Naive thymus-derived CD4-positive, alpha-beta T cell (primary cell): ENCODE measurements around the gene TBCD. TPM values are rescaled to one million over a fixed set of nuclear protein-coding genes. Genes with fewer than 3 reads are reported as not detected.

ENCODE experiments used
- ATAC-seq: fragments of 150-1000 bp; cut with Tn5 transposase; 2 replicates; pipeline ENCODE4 v1.10.0; 2021; ENCODE audit warnings: mild to moderate bottlenecking, moderate library complexity
- CTCF ChIA-PET: fragments of 350-600 bp; sonication (Branson Sonifier 250); formaldehyde crosslinking; loops from one replicate; lab custom pipeline; 2021; ENCODE audit warnings: antibody characterized with exemption; lab: Charles Lee
- POLR2A ChIA-PET: fragments of 350-600 bp; sonication (Branson Sonifier 250); formaldehyde crosslinking; loops from one replicate; lab custom pipeline; 2021; ENCODE audit warnings: antibody characterized with exemption, inconsistent platforms; lab: Charles Lee
- DNase-seq, 9 donors: peaks; one replicate each; pipeline versions ENCODE4 v3.0.0 to v3.0.0-alpha.2; 2020 to 2022; ENCODE audit warnings: mixed read lengths in 1 of 9
- H3K27ac ChIP-seq: one replicate; pipeline ENCODE4 v1.7.0; 2013; ENCODE audit warnings: mild to moderate bottlenecking, low read depth, low read length, moderate library complexity
- H3K27me3 ChIP-seq, 2 donors: one replicate each; pipeline ENCODE4 v1.7.0; 2013; ENCODE audit warnings: low read length in 2 of 2, mild to moderate bottlenecking in 2 of 2, moderate library complexity in 2 of 2; ENCODE audit not compliant: control insufficient read depth in 2 of 2, insufficient read depth in 2 of 2
- H3K36me3 ChIP-seq, 3 experiments: 1 replicate in 2 of 3; 2 replicates in 1 of 3; pipeline ENCODE4 v1.7.0; 2013; ENCODE audit warnings: low read length in 3 of 3, mild to moderate bottlenecking in 3 of 3, moderate library complexity in 1 of 3; ENCODE audit not compliant: insufficient read depth in 3 of 3, control insufficient read depth in 2 of 3
- H3K4me1 ChIP-seq, 2 donors: one replicate each; pipeline ENCODE4 v1.7.0; 2013; ENCODE audit warnings: low read length in 2 of 2, mild to moderate bottlenecking in 2 of 2, moderate library complexity in 1 of 2; ENCODE audit not compliant: control insufficient read depth in 2 of 2, insufficient read depth in 2 of 2
- H3K4me3 ChIP-seq: 2 replicates; pipeline ENCODE4 v1.7.0; 2013; ENCODE audit warnings: mild to moderate bottlenecking, low read length
- H3K9me3 ChIP-seq, 3 experiments: 1 replicate in 2 of 3; 2 replicates in 1 of 3; pipeline ENCODE4 v1.7.0; 2013; ENCODE audit warnings: low read length in 3 of 3; ENCODE audit not compliant: control insufficient read depth in 2 of 3
- H3K27ac Mint-ChIP-seq, 9 donors: one replicate each; pipeline ENCODE4 v1.8.0; 2020 to 2022; ENCODE audit warnings: mixed read lengths in 9 of 9, mild to moderate bottlenecking in 8 of 9, moderate library complexity in 5 of 9, inconsistent platforms in 2 of 9
- H3K27me3 Mint-ChIP-seq, 5 donors: one replicate each; pipeline ENCODE4 v1.8.0; 2021 to 2022; ENCODE audit warnings: mixed read lengths in 5 of 5, mild to moderate bottlenecking in 1 of 5
- H3K36me3 Mint-ChIP-seq, 5 donors: one replicate each; pipeline ENCODE4 v1.8.0; 2020 to 2022; ENCODE audit warnings: mixed read lengths in 5 of 5, mild to moderate bottlenecking in 3 of 5, inconsistent platforms in 1 of 5
- H3K4me1 Mint-ChIP-seq, 7 donors: one replicate each; pipeline ENCODE4 v1.8.0; 2020 to 2022; ENCODE audit warnings: mixed read lengths in 7 of 7, mild to moderate bottlenecking in 3 of 7, inconsistent platforms in 1 of 7
- H3K4me3 Mint-ChIP-seq, 10 donors: one replicate each; pipeline ENCODE4 v1.8.0; 2020 to 2022; ENCODE audit warnings: mild to moderate bottlenecking in 10 of 10, mixed read lengths in 10 of 10, moderate library complexity in 6 of 10, inconsistent platforms in 2 of 10
- H3K9me3 Mint-ChIP-seq, 11 donors: one replicate each; pipeline ENCODE4 v1.8.0; 2020 to 2022; ENCODE audit warnings: mixed read lengths in 11 of 11, mild to moderate bottlenecking in 4 of 11, inconsistent platforms in 1 of 11, moderate library complexity in 1 of 11
- intact Hi-C, 2 donors: fragments of 100-400 bp; cut with micrococcal nuclease; formaldehyde crosslinking; loops; one replicate each; pipeline ENCODE4 v1.15.1; 2023
- polyA plus RNA-seq, 2 donors: library from polyadenylated mRNA; unstranded; fragments of 300-500 nt; fragmentation: Illumina TruSeq; gene quantifications; one replicate each; pipeline ENCODE4 v1.2.3, GENCODE V29; 2021
- total RNA-seq, 6 experiments: library from RNA in 5 of 6; stranded (reverse) in 5 of 6; gene quantifications; 1 replicate in 5 of 6; 2 replicates in 1 of 6; pipeline ENCODE4 v1.2.3 and lab custom pipeline; 2021 to 2026

Gene TBCD
- total and polyA plus RNA-seq, 7 experiments from 2014 or later: 61.5 to 255 (median 123) TPM

DNA sequence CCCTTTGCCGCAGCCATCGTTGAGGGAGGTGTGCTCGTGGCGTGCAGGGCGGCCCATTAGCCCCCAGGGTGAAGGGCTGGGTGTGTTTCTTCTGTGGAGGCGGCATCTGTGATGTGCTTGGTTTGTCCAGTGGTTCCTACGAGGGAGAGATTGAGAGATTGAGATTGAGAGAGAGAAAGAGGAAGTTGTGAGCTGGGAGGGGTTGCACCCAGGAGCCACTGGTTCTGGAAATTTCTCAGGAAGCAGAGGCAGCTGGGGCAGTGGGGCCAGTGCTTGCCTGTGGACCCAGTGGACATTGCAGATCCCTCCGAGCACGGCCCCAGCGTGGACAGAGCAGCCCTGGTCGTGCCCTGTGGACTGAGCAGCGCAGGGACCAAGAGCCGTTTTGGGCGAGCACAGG, 160.0 kb downstream of the TBCD start:
- Mint-ChIP-seq H3K4me1 (peaks cover 4 to 30% (median 23%) of the 10 kb centered on the region in 7 donors), H3K27ac (peak overlapping the region in 7 of 9 donors; percentile 6 to 89 (median 63)), H3K27me3 (no peaks in the 10 kb centered on the region), H3K36me3 (peaks cover 4 to 34% (median 9%) of the 10 kb centered on the region in 5 donors), H3K4me3 (peak overlapping the region in 1 of 10 donors; percentile 38), H3K9me3 (no peaks in the 10 kb centered on the region)
- CTCF ChIA-PET: interaction anchor here (0.8 to 2.5 kb wide), 3 partner anchors 18 to 130 kb away, joined by 3 to 12 read pairs (median 3); no protein-coding TSS in a partner anchor
- no peak for DNase-seq
- Histone ChIP-seq H3K27ac (no peak overlapping the region), H3K36me3 (peaks cover 0 to 57% (median 0%) of the 10 kb centered on the region in 3 experiments), H3K4me1 (no peaks in the 10 kb centered on the region), H3K4me3 (no peak overlapping the region), H3K9me3 (no peaks in the 10 kb centered on the region), H3K27me3 (no peaks in the 10 kb centered on the region)
- peak; percentile 35 for ATAC-seq
- POLR2A ChIA-PET: interaction anchor here (1.9 kb wide), 1 partner anchor 16 kb away, joined by 6 read pairs; no protein-coding TSS in a partner anchor
- intact Hi-C loops: loop anchor here in 1 of 2 donors (5.0 kb wide), 1 partner anchor 50 kb away; no protein-coding TSS in a partner anchor

DNA sequence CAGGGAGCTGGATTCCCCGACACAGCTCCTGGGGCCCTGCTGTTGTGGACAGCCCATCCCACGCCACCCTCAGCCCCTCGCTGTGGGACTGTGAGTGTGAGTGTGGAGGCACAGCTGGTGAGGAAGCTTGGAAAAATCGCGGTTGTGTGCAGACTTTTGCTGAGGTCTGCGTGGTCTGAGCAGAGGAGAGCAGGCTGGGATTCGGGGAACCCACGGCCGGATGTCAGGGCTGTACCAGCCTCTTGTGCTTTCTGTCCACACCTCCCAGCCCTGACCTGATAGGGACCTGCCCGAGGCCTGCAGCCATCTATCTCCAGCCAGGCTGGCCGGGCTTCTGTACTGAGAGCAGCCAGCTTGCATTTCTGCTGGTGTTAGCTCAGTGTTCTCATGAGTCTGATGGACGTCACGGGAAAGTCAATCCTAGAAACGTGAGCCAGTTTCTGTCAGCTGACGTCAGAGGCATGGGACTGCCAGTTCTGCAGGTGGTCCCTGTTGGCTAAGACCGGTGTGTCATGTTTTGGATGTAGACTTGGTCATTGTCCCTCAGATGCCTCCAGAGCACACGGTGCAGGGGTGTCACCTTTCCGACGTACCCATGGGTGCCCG, 160.7 kb downstream of the TBCD start:
- Histone ChIP-seq H3K4me3 (no peak overlapping the region), H3K27me3 (no peaks in the 10 kb centered on the region), H3K9me3 (no peaks in the 10 kb centered on the region), H3K4me1 (no peaks in the 10 kb centered on the region), H3K27ac (no peak overlapping the region), H3K36me3 (peaks cover 0 to 50% (median 0%) of the 10 kb centered on the region in 3 experiments)
- DNase-seq: no peak
- Mint-ChIP-seq H3K27me3 (no peaks in the 10 kb centered on the region), H3K4me1 (peaks cover 5 to 27% (median 23%) of the 10 kb centered on the region in 7 donors), H3K4me3 (no peak overlapping the region), H3K9me3 (no peaks in the 10 kb centered on the region), H3K27ac (no peak overlapping the region), H3K36me3 (peaks cover 4 to 28% (median 9%) of the 10 kb centered on the region in 5 donors)
- no peak for ATAC-seq
- CTCF ChIA-PET: interaction anchor here (0.8 to 2.9 kb wide), 4 partner anchors 47 to 131 kb away, joined by 3 to 14 read pairs (median 8); no protein-coding TSS in a partner anchor
- intact Hi-C loops: loop anchor here in 1 of 2 donors (5.0 kb wide), 1 partner anchor 50 kb away; no protein-coding TSS in a partner anchor
- POLR2A ChIA-PET: interaction anchor here (1.2 to 1.9 kb wide), 2 partner anchors 17 to 34 kb away, joined by 3 to 6 read pairs; no protein-coding TSS in a partner anchor

DNA sequence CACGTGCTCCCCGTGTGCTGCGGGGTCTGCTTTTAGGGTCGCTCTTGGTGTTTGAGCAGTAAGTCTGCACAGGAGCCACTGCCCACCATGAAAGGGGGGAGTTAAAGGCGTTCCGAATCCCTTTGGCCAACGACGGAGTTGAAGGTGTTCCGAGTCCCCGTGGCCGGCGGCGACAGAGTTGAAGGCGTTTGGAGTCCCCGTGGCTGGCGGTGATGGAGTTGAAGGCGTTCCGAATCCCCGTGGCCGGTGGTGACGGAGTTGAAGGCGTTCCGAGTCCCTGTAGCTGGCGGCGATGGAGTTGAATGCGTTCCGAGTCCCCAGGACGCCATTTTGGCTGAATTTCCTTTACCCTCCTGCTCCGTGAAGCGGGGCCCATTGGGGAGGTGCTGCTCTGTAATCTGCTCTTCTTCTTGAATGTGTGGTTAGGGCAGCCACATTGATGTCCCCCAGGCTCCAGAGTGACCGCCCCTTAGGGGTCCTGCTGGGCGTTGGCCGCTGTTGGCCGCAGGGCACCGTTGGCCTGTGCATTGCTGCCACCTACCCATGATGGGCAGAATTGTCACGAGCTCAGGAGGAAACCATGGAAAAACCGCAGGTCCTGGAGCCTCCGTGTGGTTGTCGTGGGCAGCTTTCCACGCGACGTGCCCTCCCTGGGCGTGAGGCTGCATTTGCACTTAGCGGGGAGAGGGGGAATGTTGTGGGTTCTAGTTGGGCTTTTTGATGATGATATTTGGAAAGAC, 161.6 kb downstream of the TBCD start:
- no peak overlapping the region for H3K27ac Mint-ChIP-seq
- H3K36me3 Mint-ChIP-seq: peaks cover 4 to 26% (median 9%) of the 10 kb centered on the region in 5 donors
- Histone ChIP-seq H3K36me3 (peaks cover 0 to 41% (median 0%) of the 10 kb centered on the region in 3 experiments), H3K27me3 (no peaks in the 10 kb centered on the region), H3K4me3 (no peak overlapping the region), H3K9me3 (no peaks in the 10 kb centered on the region), H3K27ac (no peak overlapping the region), H3K4me1 (no peaks in the 10 kb centered on the region)
- H3K4me3 Mint-ChIP-seq: no peak overlapping the region
- ChIA-PET POLR2A (interaction anchor here (0.9 to 1.2 kb wide), 2 partner anchors 35 to 50 kb away, joined by 3 read pairs; no protein-coding TSS in a partner anchor), CTCF (interaction anchor here (1.2 to 2.9 kb wide), 3 partner anchors 48 to 132 kb away, joined by 3 to 14 read pairs (median 3); no protein-coding TSS in a partner anchor)
- H3K9me3 Mint-ChIP-seq: no peaks in the 10 kb centered on the region
- DNase-seq (no peak), ATAC-seq (no peak)
- H3K27me3 Mint-ChIP-seq: no peaks in the 10 kb centered on the region
- intact Hi-C loops: loop anchor here in 1 of 2 donors (5.0 kb wide), 1 partner anchor 51 kb away; no protein-coding TSS in a partner anchor
- peaks cover 10 to 25% (median 19%) of the 10 kb centered on the region in 7 donors for H3K4me1 Mint-ChIP-seq

DNA sequence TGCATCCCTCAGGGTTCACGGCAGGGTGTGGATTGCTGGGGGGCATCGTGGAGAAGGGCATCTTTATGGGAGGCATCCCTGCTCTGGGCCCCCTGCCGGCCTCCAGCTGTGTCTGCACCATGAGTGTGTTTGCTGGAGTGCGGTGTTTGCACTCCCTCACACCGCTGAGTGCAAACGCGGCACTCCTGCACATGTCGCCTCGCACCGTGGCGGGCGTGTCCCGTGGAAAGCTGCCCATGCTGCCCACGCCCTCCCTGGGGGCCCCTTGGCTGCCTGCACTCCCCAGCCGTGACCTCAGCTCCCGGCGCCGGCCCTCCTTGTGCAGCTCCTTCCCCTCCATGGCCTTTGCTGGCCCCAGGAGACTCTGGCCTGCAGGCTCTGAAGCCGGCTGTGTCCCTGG, 162.5 kb downstream of the TBCD start:
- ChIA-PET CTCF (interaction anchor here (1.2 to 2.9 kb wide), 2 partner anchors 115 to 133 kb away, joined by 3 to 14 read pairs; no protein-coding TSS in a partner anchor), POLR2A (interaction anchor here (0.9 kb wide), 2 partner anchors 31 to 51 kb away, joined by 3 read pairs; no protein-coding TSS in a partner anchor)
- Mint-ChIP-seq H3K4me1 (peaks cover 6 to 20% (median 12%) of the 10 kb centered on the region in 7 donors), H3K27me3 (no peaks in the 10 kb centered on the region), H3K4me3 (no peak overlapping the region), H3K36me3 (peaks cover 8 to 31% (median 12%) of the 10 kb centered on the region in 5 donors), H3K27ac (no peak overlapping the region), H3K9me3 (no peaks in the 10 kb centered on the region)
- DNase-seq: no peak
- Histone ChIP-seq H3K9me3 (no peaks in the 10 kb centered on the region), H3K27me3 (no peaks in the 10 kb centered on the region), H3K4me3 (no peak overlapping the region), H3K27ac (no peak overlapping the region), H3K36me3 (peaks cover 0 to 38% (median 0%) of the 10 kb centered on the region in 3 experiments), H3K4me1 (no peaks in the 10 kb centered on the region)
- ATAC-seq: no peak
- intact Hi-C loops: loop anchor here in 1 of 2 donors (5.0 kb wide), 1 partner anchor 52 kb away; no protein-coding TSS in a partner anchor

DNA sequence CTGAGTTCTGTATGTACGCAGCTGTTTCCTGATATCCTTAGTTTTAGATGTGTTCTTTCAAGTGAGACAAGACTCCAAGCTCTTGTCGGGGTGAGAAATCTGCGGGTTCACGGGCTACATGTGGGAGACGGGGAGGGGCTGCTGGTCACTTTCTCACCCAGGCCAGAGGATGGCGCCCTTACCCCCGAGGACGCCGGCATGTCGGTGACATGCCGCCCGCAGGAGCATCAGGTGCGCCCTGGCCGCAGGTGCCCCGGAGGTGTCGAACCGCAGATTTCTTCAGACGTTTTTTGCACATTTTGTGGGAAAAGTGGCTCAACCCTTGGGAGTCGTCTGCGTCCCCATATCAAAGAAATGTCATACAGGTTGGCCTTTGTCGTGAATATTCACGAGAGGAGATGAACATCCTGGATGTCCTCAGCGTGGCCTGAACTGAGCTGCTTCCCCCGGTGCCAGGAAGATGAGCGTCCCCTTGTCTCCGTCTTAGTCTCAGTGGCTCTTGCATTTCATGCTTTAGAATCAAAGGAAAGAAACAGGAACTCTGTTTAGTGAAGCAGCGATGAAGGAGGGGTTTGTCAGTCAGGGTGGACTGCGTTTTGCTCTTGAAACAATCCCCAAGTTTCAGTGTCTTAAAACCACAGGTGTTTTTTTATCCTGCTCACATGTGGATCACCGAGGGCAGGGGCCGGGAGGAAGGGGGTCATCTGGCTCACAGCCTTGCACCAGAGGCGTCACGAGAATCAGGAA, 163.3 kb downstream of the TBCD start:
- no peaks in the 10 kb centered on the region for H3K27me3 Mint-ChIP-seq
- ChIA-PET POLR2A (interaction anchor here (0.9 kb wide), 1 partner anchor 32 kb away, joined by 3 read pairs; no protein-coding TSS in a partner anchor), CTCF (interaction anchor here (2.9 kb wide), 1 partner anchor 134 kb away, joined by 14 read pairs; no protein-coding TSS in a partner anchor)
- Histone ChIP-seq H3K4me3 (no peak overlapping the region), H3K4me1 (no peaks in the 10 kb centered on the region), H3K36me3 (peaks cover 0 to 38% (median 0%) of the 10 kb centered on the region in 3 experiments), H3K9me3 (no peaks in the 10 kb centered on the region), H3K27me3 (no peaks in the 10 kb centered on the region), H3K27ac (no peak overlapping the region)
- H3K9me3 Mint-ChIP-seq: no peaks in the 10 kb centered on the region
- peaks cover 0 to 17% (median 10%) of the 10 kb centered on the region in 7 donors for H3K4me1 Mint-ChIP-seq
- intact Hi-C loops: no loop called here
- peak overlapping the region in 1 of 10 donors; percentile 31 for H3K4me3 Mint-ChIP-seq
- peak overlapping the region in 2 of 9 donors; percentile 9 to 45 for H3K27ac Mint-ChIP-seq
- DNase-seq (no peak), ATAC-seq (no peak)
- H3K36me3 Mint-ChIP-seq: peaks cover 9 to 39% (median 14%) of the 10 kb centered on the region in 5 donors
